Panc1 (cell line): ENCODE results near the gene FUT7. TPM values are rescaled to one million over a fixed set of nuclear protein-coding genes. Genes with fewer than 3 reads are reported as not detected.

Experiments
- ATAC-seq: fragments of 200-7000 bp; cut with Tn5 transposase; 2 replicates; pipeline ENCODE4 v1.9.1; 2020; ENCODE audit warnings: mild to moderate bottlenecking, moderate library complexity
- BruUV-seq: library from RNA; stranded (reverse); fragments of 400-500 nt; replicated peaks from 2 replicates; lab custom pipeline; 2021; lab: Mats Ljungman, UMichigan
- CTCF ChIA-PET: fragments of 300-600 bp; sonication (Branson Sonifier 250); formaldehyde crosslinking; loops from one replicate; lab custom pipeline; 2022; ENCODE audit warnings: antibody characterized with exemption; lab: Charles Lee
- POLR2A ChIA-PET: fragments of 300-600 bp; sonication (Branson Sonifier 250); formaldehyde crosslinking; loops from one replicate; lab custom pipeline; 2022; ENCODE audit warnings: antibody characterized with exemption; lab: Charles Lee
- DNase-seq: peaks from one replicate; pipeline ENCODE4 v3.0.0-alpha.2; 2010; ENCODE audit warnings: low read depth, low spot score
- H3K27ac ChIP-seq: 2 replicates; pipeline ENCODE4 v1.5.1; 2011; ENCODE audit warnings: mild to moderate bottlenecking, low read length, inconsistent platforms
- H3K27me3 ChIP-seq: fragments of 200-500 bp; sonication (Bioruptor generic); 2 replicates; pipeline ENCODE4 v1.6.0; 2014; ENCODE audit warnings: low read length, inconsistent platforms; ENCODE audit not compliant: control insufficient read depth, insufficient read depth
- H3K36me3 ChIP-seq: fragments of 200-500 bp; sonication (Bioruptor generic); 2 replicates; pipeline ENCODE4 v1.5.1; 2014; ENCODE audit warnings: inconsistent platforms, mild to moderate bottlenecking, low read length, moderate library complexity; ENCODE audit not compliant: control insufficient read depth, insufficient read depth
- H3K4me1 ChIP-seq: 2 replicates; pipeline ENCODE4 v1.5.1; 2011; ENCODE audit warnings: inconsistent platforms, mild to moderate bottlenecking, low read length, moderate library complexity; ENCODE audit not compliant: control insufficient read depth, insufficient read depth
- H3K4me3 ChIP-seq, 2 experiments: 2 replicates each; pipeline ENCODE4 v1.5.1; 2011 to 2012; ENCODE audit warnings: low read depth in 2 of 2, low read length in 2 of 2, mild to moderate bottlenecking in 2 of 2, inconsistent platforms in 1 of 2, moderate library complexity in 1 of 2
- H3K9me3 ChIP-seq: fragments of 200-500 bp; sonication (Bioruptor generic); 2 replicates; pipeline ENCODE4 v1.5.1; 2014; ENCODE audit warnings: low read depth, mild to moderate bottlenecking, inconsistent platforms, low read length, moderate library complexity; ENCODE audit not compliant: control insufficient read depth, insufficient read depth
- CTCF ChIP-seq: fragments of 450-650 bp; IDR thresholded peaks from 2 replicates; pipeline ENCODE4 v1.5.1; 2017; ENCODE audit warnings: mild to moderate bottlenecking
- POLR2AphosphoS5 ChIP-seq: IDR thresholded peaks from 2 replicates; pipeline ENCODE4 v1.6.1; 2012; ENCODE audit warnings: mild to moderate bottlenecking, low read depth, low read length, moderate library complexity
- REST ChIP-seq, 2 experiments: IDR thresholded peaks; 2 replicates each; pipeline ENCODE4 v1.6.1; 2011 to 2012; ENCODE audit warnings: low read depth in 2 of 2, control low read depth in 1 of 2, low read length in 1 of 2, mild to moderate bottlenecking in 1 of 2, moderate library complexity in 1 of 2; ENCODE audit not compliant: insufficient read depth in 1 of 2
- SIN3A ChIP-seq: IDR thresholded peaks from 2 replicates; pipeline ENCODE4 v1.6.1; 2012; ENCODE audit warnings: low read depth, mild to moderate bottlenecking, low read length, moderate library complexity, borderline replicate concordance; ENCODE audit not compliant: insufficient read depth
- TCF7L2 ChIP-seq: IDR thresholded peaks from 2 replicates; pipeline ENCODE4 v1.6.1; 2011; ENCODE audit warnings: mild to moderate bottlenecking, low read depth, low read length, inconsistent platforms
- in situ Hi-C: cut with HindIII; loops from 2 replicates; pipeline ENCODE4 v1.10.0; 2016; ENCODE audit warnings: low sequenced_read_pairs, low pct_unique_long_range_greater_than_20kb
- intact Hi-C: fragments of 100-400 bp; cut with micrococcal nuclease; formaldehyde crosslinking; loops from one replicate; pipeline ENCODE4 v1.10.0; 2022; ENCODE audit not compliant: unreplicated experiment
- total RNA-seq: library from RNA; stranded (reverse); gene quantifications from one replicate; pipeline ENCODE4 v1.2.1, GENCODE V29; 2021; ENCODE audit not compliant: unreplicated experiment

FUT7 gene
- total RNA-seq, 1 experiment from 2014 or later: not detected

GRCh38 chr9:137068539-137069507 is 36.9 kb upstream of the FUT7 start:
- no TSS peak for BruUV-seq
- intact Hi-C loops (no loop called here), in situ Hi-C loops (no loop called here)
- ATAC-seq (no peak), DNase-seq (no peak)
- no peak overlapping the region for H3K27ac ChIP-seq
- H3K4me3 ChIP-seq: peak overlapping the region; percentile 34 to 53
- H3K9me3 ChIP-seq: no peaks in the 10 kb centered on the region
- TF ChIP-seq CTCF: no peak
- no peak for TF ChIP-seq TCF7L2
- no peak for TF ChIP-seq POLR2AphosphoS5
- no peak for TF ChIP-seq SIN3A
- TF ChIP-seq REST (IDR thresholded peaks at IDR 0.05; ENCODE audit: insufficient read depth in 1 of 2, low read depth in 2 of 2, low read length in 1 of 2): no peak
- ChIA-PET CTCF (interaction anchor here (1.0 to 1.5 kb wide), 7 partner anchors 8 to 121 kb away, joined by 3 to 9 read pairs (median 4); partner anchors contain the start of genes MAN1B1, NPDC1 and UAP1L1), POLR2A (no interaction called here)
- H3K4me1 ChIP-seq: peaks cover 2% of the 10 kb centered on the region; the same call in 1 of the 2 replicates
- no peaks in the 10 kb centered on the region for H3K27me3 ChIP-seq
- no peaks in the 10 kb centered on the region; the same call in 1 of the 2 replicates for H3K36me3 ChIP-seq

- in situ Hi-C loops: no loop called here
Observed at GRCh38 chr9:137067860-137068538, 36.1 kb upstream of the FUT7 start.

More at GRCh38 chr9:137067860-137068538, 36.1 kb upstream of the FUT7 start:
- intact Hi-C loops: no loop called here
- CTCF ChIA-PET: interaction anchor here (1.0 to 2.0 kb wide), 7 partner anchors 9 to 121 kb away, joined by 3 to 13 read pairs (median 5); partner anchors contain the start of genes MAN1B1, NPDC1 and UAP1L1
- BruUV-seq: no TSS peak
- Histone ChIP-seq H3K4me3 (no peak overlapping the region), H3K9me3 (no peaks in the 10 kb centered on the region), H3K4me1 (peaks cover 2% of the 10 kb centered on the region; the same call in 1 of the 2 replicates), H3K27me3 (no peaks in the 10 kb centered on the region), H3K36me3 (no peaks in the 10 kb centered on the region; the same call in 1 of the 2 replicates), H3K27ac (no peak overlapping the region)
- POLR2A ChIA-PET: no interaction called here
- peak; percentile 72 for ATAC-seq
- TF ChIP-seq TCF7L2 (no peak), SIN3A (no peak), CTCF (peak; percentile 83), POLR2AphosphoS5 (no peak), REST (IDR thresholded peaks at IDR 0.05; ENCODE audit: insufficient read depth in 1 of 2, low read depth in 2 of 2, low read length in 1 of 2) (peak in 1 of 2 experiments; percentile 68; a peak in 2 of 4 replicates)
- DNase-seq: no peak
